MM.1S (cell line): Measurements from ENCODE around the gene KIAA1586.
"Not testable (repeated sequence)": the region's sequence is repeated elsewhere in the genome, so short reads cannot be mapped to it uniquely, and the experiment has no call there.

Experiments used
- DNase-seq: peaks from one replicate; pipeline ENCODE4 v3.0.0-alpha.2; 2015
- H2AFZ ChIP-seq: fragments of 300-600 bp; sonication (generic); 2 replicates; pipeline ENCODE4 v1.6.0; 2016; ENCODE audit warnings: antibody characterized with exemption, low read length
- H3F3A ChIP-seq: fragments of 300-600 bp; sonication (generic); 2 replicates; pipeline ENCODE4 v1.6.1; 2016; ENCODE audit warnings: mild to moderate bottlenecking, antibody characterized with exemption, low read length, moderate library complexity, mixed read lengths; ENCODE audit not compliant: insufficient read depth
- H3K27ac ChIP-seq: fragments of 300-600 bp; sonication (generic); 2 replicates; pipeline ENCODE4 v1.5.1; 2016; ENCODE audit warnings: mild to moderate bottlenecking, low read length
- H3K27me3 ChIP-seq: fragments of 300-600 bp; sonication (generic); replicated peaks from 2 replicates; pipeline ENCODE4 v1.6.0; 2016; ENCODE audit warnings: low read length; ENCODE audit not compliant: insufficient read depth
- H3K36me3 ChIP-seq: fragments of 300-600 bp; sonication (generic); replicated peaks from 2 replicates; pipeline ENCODE4 v1.6.1; 2016; ENCODE audit warnings: mild to moderate bottlenecking, low read length, mixed read lengths; ENCODE audit not compliant: insufficient read depth
- H3K4me1 ChIP-seq: fragments of 300-600 bp; sonication (generic); 2 replicates; pipeline ENCODE4 v1.6.1; 2016; ENCODE audit warnings: low read length, mixed read lengths
- H3K4me2 ChIP-seq: fragments of 300-600 bp; sonication (generic); 2 replicates; pipeline ENCODE4 v1.6.0; 2016; ENCODE audit warnings: low read depth, low read length
- H3K4me3 ChIP-seq: fragments of 300-600 bp; sonication (generic); 2 replicates; pipeline ENCODE4 v1.5.1; 2016; ENCODE audit warnings: low read length, mixed read lengths
- H3K79me2 ChIP-seq: fragments of 300-600 bp; sonication (generic); 2 replicates; pipeline ENCODE4 v1.6.1; 2016; ENCODE audit warnings: mixed run types, low read length, mixed read lengths
- H3K9ac ChIP-seq: fragments of 300-600 bp; sonication (generic); 2 replicates; pipeline ENCODE4 v1.6.1; 2016; ENCODE audit warnings: low read length, mixed read lengths
- H3K9me2 ChIP-seq: fragments of 300-600 bp; sonication (generic); replicated peaks from 2 replicates; pipeline ENCODE4 v1.6.1; 2016; ENCODE audit warnings: mild to moderate bottlenecking, low read length, mixed read lengths; ENCODE audit not compliant: insufficient read depth
- H3K9me3 ChIP-seq: fragments of 300-600 bp; sonication (generic); replicated peaks from 2 replicates; pipeline ENCODE4 v1.6.1; 2016; ENCODE audit warnings: mild to moderate bottlenecking, low read length, mixed read lengths; ENCODE audit not compliant: insufficient read depth
- H4K20me1 ChIP-seq: fragments of 300-600 bp; sonication (generic); 2 replicates; pipeline ENCODE4 v1.6.1; 2016; ENCODE audit warnings: mild to moderate bottlenecking, low read length, moderate library complexity, mixed read lengths; ENCODE audit not compliant: insufficient read depth
- EZH2 ChIP-seq: fragments of 300-600 bp; sonication (generic); optimal IDR thresholded peaks from 2 replicates; pipeline ENCODE3; 2017; ENCODE audit warnings: low read depth, mild to moderate bottlenecking, antibody characterized with exemption, low read length, mixed read lengths
- EZH2phosphoT487 ChIP-seq: fragments of 300-600 bp; sonication (generic); IDR thresholded peaks from 2 replicates; pipeline ENCODE4 v1.6.1; 2018; ENCODE audit warnings: antibody characterized with exemption, low read length
- TF ChIP-seq, protein P1 (sequence below): fragments of 300-600 bp; sonication (generic); IDR thresholded peaks from 2 replicates; pipeline ENCODE4 v1.5.1; 2016; ENCODE audit warnings: antibody characterized with exemption, low read length, mixed read lengths

KIAA1586 gene

DNA sequence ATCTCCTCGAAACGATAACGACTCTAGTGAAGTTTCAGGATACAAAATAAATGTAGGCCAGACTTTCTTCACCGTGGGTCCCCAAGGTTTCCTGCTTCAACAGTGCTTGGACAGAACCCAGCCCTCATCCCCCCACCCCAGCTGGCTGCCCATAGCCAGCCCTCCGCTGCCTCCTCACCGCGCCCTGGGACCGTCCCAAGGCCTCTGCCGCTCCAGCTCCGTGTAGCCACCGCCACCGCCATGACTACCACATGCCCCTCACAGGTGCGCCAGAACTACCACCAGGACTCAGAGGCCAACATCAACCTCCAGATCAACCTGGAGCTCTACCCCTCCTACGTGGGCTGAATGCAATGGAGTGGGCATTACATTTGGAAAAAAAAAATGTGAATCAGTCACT, 42.2 kb upstream of the KIAA1586 start:
- Histone ChIP-seq H3K4me3 (no peak overlapping the region), H3K27ac (no peak overlapping the region), H3K36me3 (no peaks in the 10 kb centered on the region), H3K4me2 (no peak overlapping the region), H3K9ac (no peak overlapping the region), H3K9me2 (no peaks in the 10 kb centered on the region), H3F3A (no peaks in the 10 kb centered on the region), H3K27me3 (no peaks in the 10 kb centered on the region), H3K4me1 (peaks cover 12% of the 10 kb centered on the region; the same call in 1 of the 2 replicates), H3K79me2 (no peaks in the 10 kb centered on the region), H2AFZ (no peak overlapping the region), H3K9me3 (no peaks in the 10 kb centered on the region), H4K20me1 (no peaks in the 10 kb centered on the region)
- TF ChIP-seq, protein P1, sequence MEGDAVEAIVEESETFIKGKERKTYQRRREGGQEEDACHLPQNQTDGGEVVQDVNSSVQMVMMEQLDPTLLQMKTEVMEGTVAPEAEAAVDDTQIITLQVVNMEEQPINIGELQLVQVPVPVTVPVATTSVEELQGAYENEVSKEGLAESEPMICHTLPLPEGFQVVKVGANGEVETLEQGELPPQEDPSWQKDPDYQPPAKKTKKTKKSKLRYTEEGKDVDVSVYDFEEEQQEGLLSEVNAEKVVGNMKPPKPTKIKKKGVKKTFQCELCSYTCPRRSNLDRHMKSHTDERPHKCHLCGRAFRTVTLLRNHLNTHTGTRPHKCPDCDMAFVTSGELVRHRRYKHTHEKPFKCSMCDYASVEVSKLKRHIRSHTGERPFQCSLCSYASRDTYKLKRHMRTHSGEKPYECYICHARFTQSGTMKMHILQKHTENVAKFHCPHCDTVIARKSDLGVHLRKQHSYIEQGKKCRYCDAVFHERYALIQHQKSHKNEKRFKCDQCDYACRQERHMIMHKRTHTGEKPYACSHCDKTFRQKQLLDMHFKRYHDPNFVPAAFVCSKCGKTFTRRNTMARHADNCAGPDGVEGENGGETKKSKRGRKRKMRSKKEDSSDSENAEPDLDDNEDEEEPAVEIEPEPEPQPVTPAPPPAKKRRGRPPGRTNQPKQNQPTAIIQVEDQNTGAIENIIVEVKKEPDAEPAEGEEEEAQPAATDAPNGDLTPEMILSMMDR: no peak
- TF ChIP-seq EZH2phosphoT487 (no peak), EZH2 (no peak)
- DNase-seq: no peak

DNA sequence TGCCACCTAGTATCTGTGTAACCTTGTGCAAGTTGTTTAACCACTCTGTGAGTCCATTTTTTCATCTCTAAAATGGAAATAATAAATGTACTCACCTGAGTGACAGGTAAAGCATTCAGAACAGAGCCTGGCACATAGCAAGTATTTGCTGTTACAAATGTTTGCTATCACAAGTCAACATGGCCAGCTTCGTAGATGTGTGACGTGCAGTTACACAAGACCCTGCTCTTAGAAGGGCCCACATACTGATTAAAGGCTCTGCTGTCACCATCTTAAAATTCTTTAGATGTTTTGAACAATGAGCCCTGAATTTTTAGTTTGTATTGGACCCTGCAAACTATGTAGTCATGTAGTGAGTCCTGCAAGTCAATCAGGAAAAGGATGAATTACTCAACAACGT, 40.4 kb upstream of the KIAA1586 start:
- Histone ChIP-seq H2AFZ (no peak overlapping the region), H3K4me3 (no peak overlapping the region), H3K79me2 (no peaks in the 10 kb centered on the region), H3K27ac (no peak overlapping the region), H3K27me3 (no peaks in the 10 kb centered on the region), H3K4me2 (no peak overlapping the region), H3K9me3 (no peaks in the 10 kb centered on the region), H3K9ac (no peak overlapping the region), H3K4me1 (peaks cover 11% of the 10 kb centered on the region; the same call in 1 of the 2 replicates), H3K36me3 (no peaks in the 10 kb centered on the region), H3F3A (no peaks in the 10 kb centered on the region), H4K20me1 (no peaks in the 10 kb centered on the region), H3K9me2 (no peaks in the 10 kb centered on the region)
- TF ChIP-seq EZH2 (no peak), EZH2phosphoT487 (no peak)
- TF ChIP-seq, protein P1: no peak
- no peak for DNase-seq

DNA sequence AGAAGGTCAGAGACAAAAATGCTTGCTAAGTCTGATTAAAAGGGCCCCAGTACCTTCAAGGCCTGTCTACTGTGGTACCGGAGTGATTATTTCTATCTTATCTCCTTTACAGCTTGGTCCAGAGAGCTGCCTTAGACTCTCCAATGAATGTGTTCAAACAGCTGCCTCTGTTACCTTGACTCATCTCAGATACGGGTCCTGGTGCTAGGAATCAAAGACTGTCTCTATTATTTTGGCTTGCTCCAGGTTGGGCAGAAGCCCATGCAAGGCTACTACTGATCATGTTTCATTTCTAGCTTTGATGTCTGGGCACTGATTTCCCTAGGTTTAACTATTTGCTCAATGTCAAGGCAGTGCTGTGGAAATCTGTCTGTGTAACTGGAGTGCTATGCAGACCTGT, 38.4 kb upstream of the KIAA1586 start:
- not testable (repeated sequence) for H3K9me3 ChIP-seq, H3K9me2 ChIP-seq, H3K36me3 ChIP-seq, H4K20me1 ChIP-seq, H3F3A ChIP-seq, H3K27ac ChIP-seq, H3K27me3 ChIP-seq, DNase-seq, H3K79me2 ChIP-seq, H2AFZ ChIP-seq, H3K4me1 ChIP-seq, H3K9ac ChIP-seq, H3K4me2 ChIP-seq, H3K4me3 ChIP-seq

DNA sequence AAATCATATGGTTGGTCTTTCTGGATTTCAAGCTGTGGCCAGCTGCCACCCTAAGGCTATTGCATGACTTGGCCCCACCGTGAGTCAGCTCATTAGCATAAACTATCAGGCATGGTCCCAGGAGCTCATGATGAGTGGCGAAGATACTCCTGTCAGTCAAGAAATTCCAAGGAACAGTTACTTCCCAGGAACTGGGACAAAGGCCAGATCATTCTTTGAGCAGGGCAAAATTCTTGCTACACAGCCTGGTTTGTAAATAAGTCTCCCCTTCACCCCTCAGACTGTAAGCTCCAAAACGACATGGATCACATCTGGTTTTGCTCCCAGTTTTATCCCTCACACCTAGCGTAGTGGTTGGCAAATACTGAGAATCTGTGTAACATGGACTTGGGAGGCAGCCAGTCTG, 33.0 kb upstream of the KIAA1586 start:
- no peak for DNase-seq
- Histone ChIP-seq H3K27me3 (no peaks in the 10 kb centered on the region), H3K9ac (no peak overlapping the region), H4K20me1 (no peaks in the 10 kb centered on the region), H3K36me3 (no peaks in the 10 kb centered on the region), H3K4me2 (no peak overlapping the region), H3K4me3 (no peak overlapping the region), H3K27ac (no peak overlapping the region), H3F3A (no peaks in the 10 kb centered on the region), H3K79me2 (no peaks in the 10 kb centered on the region), H3K9me3 (no peaks in the 10 kb centered on the region), H3K4me1 (0 out of 2 replicates have a peak, but pooled peaks cover 9% of the 10 kb centered on the region), H3K9me2 (no peaks in the 10 kb centered on the region), H2AFZ (no peak overlapping the region)
- no peak for TF ChIP-seq EZH2
- TF ChIP-seq, protein P1: no peak
- TF ChIP-seq EZH2phosphoT487: no peak
